NB4 (cell line): ENCODE results near the gene ELP5.
A peak's percentile ranks its signal among the peaks of the same experiment; 100 is the strongest.

ENCODE experiments used
- DNase-seq: peaks from one replicate; pipeline ENCODE4 v3.0.0; 2010; ENCODE audit warnings: low read depth
- H3K4me3 ChIP-seq: one replicate; pipeline ENCODE4 v1.5.1; 2011; ENCODE audit warnings: mild to moderate bottlenecking, low read depth, low read length, moderate library complexity
- CTCF ChIP-seq: IDR thresholded peaks from one replicate; pipeline ENCODE4 v1.5.1; 2012; ENCODE audit warnings: low read depth, low read length
- MYC ChIP-seq: IDR thresholded peaks from 2 replicates; pipeline ENCODE4 v1.6.1; 2011; ENCODE audit warnings: low read depth, low read length
- POLR2A ChIP-seq: IDR thresholded peaks from 2 replicates; pipeline ENCODE4 v1.6.1; 2011; ENCODE audit warnings: mild to moderate bottlenecking; ENCODE audit not compliant: insufficient read length; ENCODE audit errors: extremely low read depth
- TF ChIP-seq, protein P1 (sequence below): IDR thresholded peaks from 2 replicates; pipeline ENCODE4 v1.6.1; 2011; ENCODE audit warnings: low read depth, low read length

Gene ELP5

GRCh38 chr17:7233701-7234082, 18.3 kb upstream of the ELP5 start:
- H3K4me3 ChIP-seq: peak overlapping the region; percentile 94
- DNase-seq: no peak
- TF ChIP-seq POLR2A (no peak), CTCF (no peak), MYC (no peak)
- TF ChIP-seq, protein P1, sequence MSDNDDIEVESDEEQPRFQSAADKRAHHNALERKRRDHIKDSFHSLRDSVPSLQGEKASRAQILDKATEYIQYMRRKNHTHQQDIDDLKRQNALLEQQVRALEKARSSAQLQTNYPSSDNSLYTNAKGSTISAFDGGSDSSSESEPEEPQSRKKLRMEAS: no peak

- TF ChIP-seq MYC (peak; percentile 68; the same call in 1 of the 2 replicates), POLR2A (peak; percentile 53), CTCF (no peak)
- TF ChIP-seq, protein P1: peak; percentile 98
- peak within 1 kb of the TSS; percentile 94 for H3K4me3 ChIP-seq
- peak; percentile 94 for DNase-seq
Observed at GRCh38 chr17:7234083-7234951, 17.7 kb upstream of the ELP5 start, which contains the start of gene DVL2. Gene DVL2, minus strand, starts transcription at chr17:7234517. Its CDS starts 255 bp downstream, at chr17:7234262.

GRCh38 chr17:7235693-7236665, 16.0 kb upstream of the ELP5 start:
- DNase-seq: no peak
- H3K4me3 ChIP-seq: no peak overlapping the region
- TF ChIP-seq CTCF: no peak
- TF ChIP-seq POLR2A: no peak
- TF ChIP-seq, protein P1: no peak
- TF ChIP-seq MYC: no peak

- H3K4me3 ChIP-seq: peak overlapping the region; percentile 62
- no peak for TF ChIP-seq POLR2A
- TF ChIP-seq MYC: no peak
- TF ChIP-seq, protein P1: no peak
- no peak for TF ChIP-seq CTCF
Observed at GRCh38 chr17:7236808-7237207, 15.2 kb upstream of the ELP5 start.

GRCh38 chr17:7237266-7237760, 14.7 kb upstream of the ELP5 start:
- H3K4me3 ChIP-seq: peak overlapping the region; percentile 62
- TF ChIP-seq, protein P1: no peak
- TF ChIP-seq POLR2A (no peak), CTCF (no peak), MYC (no peak)
- no peak for DNase-seq

More at GRCh38 chr17:7236808-7237207, 15.2 kb upstream of the ELP5 start:
- no peak for DNase-seq
